ENCODE results near the gene PPP1R12C. TPM values are rescaled to one million over a fixed set of nuclear protein-coding genes. Genes with fewer than 3 reads are reported as not detected.

PPP1R12C gene
- total and polyA plus RNA-seq, 7 donors = 53.6 to 222 (median 139) TPM

- TF ChIP-seq EP300 (IDR thresholded peaks at IDR 0.05) = no peak
- no peak for TF ChIP-seq CTCF (IDR thresholded peaks at IDR 0.05)
- TF ChIP-seq POLR2AphosphoS5 (IDR thresholded peaks at IDR 0.05) = no peak
- no peak for TF ChIP-seq POLR2A (IDR thresholded peaks at IDR 0.05)
- intact Hi-C loops (cut with DNase I) = no loop called here
- Histone ChIP-seq H3K27ac (no peak overlapping the region), H3K27me3 (peaks cover 37 to 97% (median 90%) of the 10 kb centered on the region in 3 donors), H3K4me1 (peaks cover 0 to 16% (median 6%) of the 10 kb centered on the region in 4 donors), H3K36me3 (no peaks in the 10 kb centered on the region), H3K9me3 (no peaks in the 10 kb centered on the region), H3K4me3 (no peak overlapping the region)
- no peak for DNase-seq
- 22 to 43% methylated on average over 32 of the region's 32 CpGs for WGBS, 2 donors
Observed at GRCh38 chr19:55160986-55161365, 43.5 kb upstream of the PPP1R12C start.

- peaks cover 37 to 97% (median 90%) of the 10 kb centered on the region in 3 donors for H3K27me3 ChIP-seq
- TF ChIP-seq POLR2AphosphoS5 (IDR thresholded peaks at IDR 0.05) (no peak), CTCF (IDR thresholded peaks at IDR 0.05) (peak; percentile 17 to 65 (median 48))
- H3K9me3 ChIP-seq = no peaks in the 10 kb centered on the region
- no peak overlapping the region for H3K27ac ChIP-seq
- H3K36me3 ChIP-seq = no peaks in the 10 kb centered on the region
- no peak overlapping the region for H3K4me3 ChIP-seq
- WGBS, 2 donors = 2 to 4% methylated on average over 33 of the region's 33 CpGs
- DNase-seq = peak; percentile 86
- intact Hi-C loops (cut with DNase I) = no loop called here
- peaks cover 0 to 16% (median 6%) of the 10 kb centered on the region in 4 donors for H3K4me1 ChIP-seq
Observed at GRCh38 chr19:55160128-55160985, 42.9 kb upstream of the PPP1R12C start.

- intact Hi-C loops (cut with DNase I) = no loop called here
- Histone ChIP-seq H3K27ac (no peak overlapping the region), H3K4me3 (no peak overlapping the region), H3K27me3 (peaks cover 37 to 99% (median 90%) of the 10 kb centered on the region in 3 donors), H3K9me3 (no peaks in the 10 kb centered on the region), H3K4me1 (peaks cover 0 to 16% (median 6%) of the 10 kb centered on the region in 4 donors), H3K36me3 (no peaks in the 10 kb centered on the region)
- TF ChIP-seq CTCF (IDR thresholded peaks at IDR 0.05) (no peak), POLR2A (IDR thresholded peaks at IDR 0.05) (no peak), POLR2AphosphoS5 (IDR thresholded peaks at IDR 0.05) (no peak), EP300 (IDR thresholded peaks at IDR 0.05) (no peak)
- WGBS, 2 donors = 59 to 78% methylated on average over 18 of the region's 18 CpGs
- no peak for DNase-seq
Observed at GRCh38 chr19:55158848-55159749, 41.7 kb upstream of the PPP1R12C start.

GRCh38 chr19:55158423-55158822 is 41.0 kb upstream of the PPP1R12C start:
- TF ChIP-seq EP300 (IDR thresholded peaks at IDR 0.05) (no peak), CTCF (IDR thresholded peaks at IDR 0.05) (no peak), POLR2A (IDR thresholded peaks at IDR 0.05) (no peak), POLR2AphosphoS5 (IDR thresholded peaks at IDR 0.05) (no peak)
- Histone ChIP-seq H3K36me3 (no peaks in the 10 kb centered on the region), H3K4me3 (no peak overlapping the region), H3K27ac (no peak overlapping the region), H3K4me1 (peaks cover 0 to 16% (median 6%) of the 10 kb centered on the region in 4 donors), H3K9me3 (no peaks in the 10 kb centered on the region), H3K27me3 (peaks cover 37 to 99% (median 92%) of the 10 kb centered on the region in 3 donors)
- no peak for DNase-seq
- 47 to 72% methylated on average over 4 of the region's 4 CpGs for WGBS, 2 donors
- intact Hi-C loops (cut with DNase I) = no loop called here
